GM21367 (cell line): ENCODE measurements around the gene PXK.
"Not testable (repeated sequence)": the region's sequence is repeated elsewhere in the genome, so short reads cannot be mapped to it uniquely, and the experiment has no call there.

Experiments used
- ATAC-seq: cut with Tn5 transposase; IDR thresholded peaks from one replicate; pipeline ENCODE4 v1.9.1; 2021; ENCODE audit not compliant: unreplicated experiment

PXK gene

DNA sequence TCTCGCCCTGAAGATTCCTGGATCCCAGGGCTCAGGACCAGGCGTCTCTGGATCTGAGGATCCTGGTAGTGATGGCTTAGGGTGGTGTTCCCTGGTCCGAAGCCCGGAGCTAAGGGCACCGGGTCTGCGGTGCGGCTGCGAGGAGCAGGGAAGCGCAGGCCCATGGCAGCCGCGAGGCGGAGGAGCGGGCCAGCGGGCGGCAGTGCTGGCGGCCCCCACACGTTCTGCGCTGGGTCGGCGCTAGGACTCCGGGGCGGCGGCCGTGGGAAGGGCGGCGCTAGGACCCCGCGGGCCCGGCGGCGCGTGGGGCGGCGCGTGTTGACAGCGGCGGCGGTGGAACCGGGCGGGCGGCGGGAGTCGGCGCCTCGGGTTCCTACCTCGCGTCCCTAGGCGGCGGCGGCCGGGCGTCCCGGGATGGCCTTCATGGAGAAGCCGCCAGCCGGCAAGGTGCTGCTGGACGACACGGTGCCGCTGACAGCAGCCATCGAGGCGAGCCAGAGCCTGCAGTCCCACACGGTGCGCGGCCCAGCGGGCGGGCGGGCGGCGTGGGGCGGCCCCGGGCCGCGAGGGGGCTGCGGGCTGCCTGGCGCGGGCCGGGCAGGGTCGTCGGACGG lies at the start of gene PXK:
TSS of gene PXK (plus strand) at position 318 of the 614 bp plus-strand sequence. CDS start at position 415, 97 bp downstream.
- peak; percentile 82 for ATAC-seq

DNA sequence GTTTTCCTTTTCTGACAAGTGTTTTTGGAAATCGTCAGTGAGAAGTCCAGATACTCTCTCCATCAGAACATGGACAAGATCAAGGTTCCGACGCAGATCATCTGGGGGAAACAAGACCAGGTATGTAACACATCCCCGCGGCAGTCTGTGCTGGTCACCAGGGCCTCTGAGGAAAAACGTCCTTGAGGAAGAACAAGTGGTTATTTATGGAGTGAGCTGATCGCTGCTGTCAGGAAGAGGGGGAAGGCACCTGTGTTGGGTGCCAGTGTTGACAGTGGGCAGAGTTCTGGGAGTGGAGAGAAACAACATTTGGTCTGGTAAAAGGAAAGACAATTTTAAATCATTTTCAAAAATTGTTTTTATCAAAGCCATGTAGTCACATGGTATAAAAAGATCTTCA lies 47.4 kb upstream of the PXK start:
- ATAC-seq: no peak

DNA sequence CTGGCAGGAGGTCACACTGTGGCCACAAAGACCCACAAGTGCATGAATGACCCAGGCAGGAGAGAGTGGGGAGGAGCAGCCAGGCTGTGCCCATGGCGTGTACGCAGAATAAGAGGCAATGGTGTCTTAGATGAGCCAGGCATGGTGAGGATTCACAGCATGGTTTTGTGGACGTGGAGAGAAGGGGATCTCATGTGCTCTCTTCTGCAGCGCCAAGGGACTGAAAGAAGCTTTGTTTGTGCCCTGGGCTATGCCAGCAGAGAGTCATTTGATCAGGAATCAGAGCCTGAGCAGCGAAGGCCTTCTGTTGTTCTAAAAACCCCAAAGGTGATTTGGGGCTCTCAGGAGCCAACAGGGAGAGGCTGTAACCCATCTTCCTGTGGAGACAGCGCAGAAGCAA lies 45.3 kb upstream of the PXK start:
- ATAC-seq: no peak

DNA sequence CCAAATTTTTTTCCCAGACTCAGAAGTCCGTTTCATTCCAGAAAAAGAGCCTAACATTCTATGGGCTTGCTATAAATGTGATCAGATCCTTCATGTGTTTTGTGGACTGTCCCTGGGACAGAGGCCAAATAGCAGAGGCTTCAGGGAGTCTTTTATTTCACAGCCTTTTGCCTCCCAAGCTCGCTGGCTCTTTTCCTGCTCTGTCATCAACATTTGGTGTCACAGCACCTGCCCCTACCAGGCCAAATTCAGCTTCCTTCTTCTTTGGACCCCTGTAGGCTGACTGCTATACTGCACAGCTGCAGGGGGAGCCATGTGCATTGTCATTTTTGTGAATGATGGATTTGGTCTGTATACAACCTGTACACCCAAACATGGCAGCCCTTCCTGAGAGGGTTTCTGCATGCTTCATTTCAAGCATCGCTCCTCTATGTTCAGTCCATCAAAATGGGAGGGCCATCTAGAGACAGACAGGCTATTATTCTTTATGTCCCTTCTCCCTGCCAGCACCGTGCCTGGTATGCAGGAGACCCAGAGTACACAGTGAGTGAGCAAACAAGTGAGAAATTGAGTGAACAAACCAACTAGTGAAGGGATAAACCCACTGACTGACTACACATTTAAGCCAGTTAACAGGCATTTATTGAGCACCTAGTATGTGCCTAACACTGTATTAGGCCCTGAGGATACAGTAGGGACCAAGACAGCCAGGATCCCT lies 44.5 kb upstream of the PXK start:
- ATAC-seq: no peak

DNA sequence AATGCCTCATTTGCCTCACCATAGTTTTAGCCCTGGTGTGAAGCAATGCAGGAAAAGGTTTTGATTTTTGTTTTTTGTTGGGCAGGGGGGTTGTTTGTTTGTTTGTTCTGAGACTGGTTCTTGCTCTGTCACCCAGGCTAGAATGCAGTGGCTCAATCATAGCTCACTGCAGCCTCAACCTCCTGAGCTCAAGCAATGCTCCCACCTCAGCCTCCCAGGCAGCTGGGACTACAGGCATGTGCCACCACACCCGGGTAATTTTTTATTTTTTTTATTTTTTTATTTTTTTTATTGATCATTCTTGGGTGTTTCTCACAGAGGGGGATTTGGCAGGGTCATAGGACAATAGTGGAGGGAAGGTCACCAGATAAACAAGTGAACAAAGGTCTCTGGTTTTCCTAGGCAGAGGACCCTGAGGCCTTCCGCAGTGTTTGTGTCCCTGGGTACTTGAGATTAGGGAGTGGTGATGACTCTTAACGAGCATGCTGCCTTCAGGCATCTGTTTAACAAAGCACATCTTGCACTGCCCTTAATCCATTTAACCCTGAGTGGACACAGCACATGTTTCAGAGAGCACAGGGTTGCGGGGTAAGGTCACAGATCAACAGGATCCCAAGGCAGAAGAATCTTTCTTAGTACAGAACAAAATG lies 43.6 kb upstream of the PXK start:
- ATAC-seq: not testable (repeated sequence)

DNA sequence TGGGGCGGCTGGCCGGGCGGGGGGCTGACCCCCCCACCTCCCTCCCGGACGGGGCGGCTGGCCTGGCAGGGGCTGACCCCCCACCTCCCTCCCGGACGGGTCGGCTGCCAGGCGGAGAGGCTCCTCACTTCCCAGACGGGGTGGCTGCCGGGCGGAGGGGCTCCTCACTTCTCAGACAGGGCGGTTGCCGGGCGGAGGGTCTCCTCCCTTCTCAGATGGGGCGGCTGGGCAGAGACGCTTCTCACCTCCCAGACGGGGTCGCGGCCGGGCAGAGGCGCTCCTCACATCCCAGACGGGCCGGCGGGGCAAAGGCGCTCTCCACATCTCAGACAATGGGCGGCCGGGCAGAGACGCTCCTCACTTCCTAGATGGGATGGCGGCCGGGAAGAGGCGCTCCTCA lies 42.2 kb upstream of the PXK start:
- not testable (repeated sequence) for ATAC-seq

DNA sequence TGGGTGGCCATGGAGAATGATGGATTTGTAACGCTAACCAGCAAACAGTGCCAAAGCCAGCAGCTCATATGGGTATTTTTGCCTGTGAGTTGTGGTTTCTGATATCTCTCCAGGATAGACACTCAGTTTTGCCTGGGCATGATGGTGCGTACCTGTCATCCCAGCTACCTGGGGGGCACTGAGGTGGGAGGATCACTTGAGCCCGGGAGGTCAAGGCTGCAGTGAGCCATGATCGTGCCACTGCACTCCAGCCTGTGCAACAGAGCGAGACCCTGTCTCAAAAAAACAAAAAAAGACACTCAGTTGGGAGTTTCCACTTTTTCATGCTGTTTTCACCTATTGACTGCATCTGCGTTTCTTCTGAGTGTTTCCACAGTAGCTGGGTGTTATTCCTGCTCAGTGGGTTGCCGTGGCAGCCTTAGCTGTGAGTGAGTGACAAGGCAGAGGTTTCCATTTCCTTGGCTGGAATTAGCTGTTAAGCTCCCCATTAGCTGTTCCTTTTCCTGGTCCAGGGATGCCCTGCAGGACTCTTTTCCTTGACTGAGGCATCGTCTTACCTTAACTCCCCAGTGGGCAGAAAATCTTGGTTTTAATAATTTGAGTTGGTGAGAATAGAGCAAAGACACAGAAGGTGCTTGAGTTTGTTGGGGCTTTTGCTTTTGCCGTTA lies 40.9 kb upstream of the PXK start:
- no peak for ATAC-seq

DNA sequence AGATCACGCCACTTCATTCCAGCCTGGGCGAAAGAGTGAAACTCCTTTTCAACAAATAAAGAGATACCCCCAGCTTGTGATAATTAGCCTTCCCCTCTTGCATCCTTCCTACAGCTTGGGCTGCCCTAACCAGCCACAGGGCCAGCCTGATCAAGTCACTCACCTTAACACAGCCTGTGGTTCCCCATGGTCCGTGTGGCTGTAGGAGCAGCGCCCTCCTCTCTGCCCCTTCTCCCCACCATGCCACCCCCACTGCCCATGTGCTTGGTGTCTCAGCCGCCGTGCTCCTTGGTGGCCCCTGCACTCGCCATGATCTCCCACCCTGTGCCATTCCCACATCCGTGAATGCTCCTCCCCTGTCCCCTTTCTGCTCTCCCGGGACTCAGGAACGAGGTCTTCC lies 39.8 kb upstream of the PXK start:
- no peak for ATAC-seq

DNA sequence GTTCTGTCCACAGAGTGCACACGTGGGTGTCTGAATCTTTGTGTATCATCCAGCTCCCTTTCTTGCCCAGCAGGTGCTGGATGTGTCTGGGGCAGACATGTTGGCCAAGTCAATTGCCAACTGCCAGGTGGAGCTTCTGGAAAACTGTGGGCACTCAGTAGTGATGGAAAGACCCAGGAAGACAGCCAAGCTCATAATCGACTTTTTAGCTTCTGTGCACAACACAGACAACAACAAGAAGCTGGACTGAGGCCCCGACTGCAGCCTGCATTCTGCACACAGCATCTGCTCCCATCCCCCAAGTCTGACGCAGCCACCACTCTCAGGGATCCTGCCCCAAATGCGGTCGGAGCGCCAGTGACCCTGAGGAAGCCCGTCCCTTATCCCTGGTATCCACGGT lies 39.2 kb upstream of the PXK start:
- ATAC-seq: no peak

DNA sequence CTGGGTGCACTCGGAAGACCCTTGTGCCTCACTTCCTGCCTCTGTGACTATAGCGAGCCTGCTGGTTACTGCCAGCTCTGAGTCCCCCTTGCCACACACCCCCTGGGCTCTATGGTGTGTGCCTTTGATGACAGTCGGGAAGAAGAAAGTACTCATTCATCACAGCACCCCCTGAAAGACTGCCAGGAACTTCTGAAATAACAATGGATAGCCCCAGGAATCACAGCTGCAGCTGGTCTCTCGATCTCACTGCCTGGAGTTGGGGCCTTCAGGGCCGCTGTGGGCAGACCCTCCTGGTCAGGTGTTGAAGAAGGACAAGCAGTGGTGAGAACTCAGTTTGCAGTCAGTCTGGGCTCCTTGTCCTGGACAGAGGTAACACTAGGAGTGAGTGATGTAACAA lies 36.4 kb upstream of the PXK start:
- no peak for ATAC-seq

DNA sequence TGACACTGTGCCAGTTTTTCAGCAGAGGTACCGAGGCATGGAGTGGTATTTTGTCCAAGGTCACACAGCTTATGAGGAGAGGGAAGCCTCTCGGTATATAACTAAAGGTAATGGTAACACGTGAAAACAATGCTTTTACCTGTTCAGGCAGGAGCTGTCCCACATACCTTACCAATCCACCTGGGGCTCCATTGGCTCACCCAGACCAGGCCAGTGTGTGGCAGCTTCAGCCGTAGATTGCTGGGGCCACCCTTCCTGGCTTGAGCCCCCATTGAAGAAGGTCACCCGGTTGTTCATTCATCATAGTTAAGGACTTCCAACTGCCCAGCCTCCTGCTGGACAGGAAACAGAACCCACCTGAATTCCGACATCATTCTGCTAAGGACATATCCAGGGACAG lies 35.8 kb upstream of the PXK start:
- ATAC-seq: no peak

DNA sequence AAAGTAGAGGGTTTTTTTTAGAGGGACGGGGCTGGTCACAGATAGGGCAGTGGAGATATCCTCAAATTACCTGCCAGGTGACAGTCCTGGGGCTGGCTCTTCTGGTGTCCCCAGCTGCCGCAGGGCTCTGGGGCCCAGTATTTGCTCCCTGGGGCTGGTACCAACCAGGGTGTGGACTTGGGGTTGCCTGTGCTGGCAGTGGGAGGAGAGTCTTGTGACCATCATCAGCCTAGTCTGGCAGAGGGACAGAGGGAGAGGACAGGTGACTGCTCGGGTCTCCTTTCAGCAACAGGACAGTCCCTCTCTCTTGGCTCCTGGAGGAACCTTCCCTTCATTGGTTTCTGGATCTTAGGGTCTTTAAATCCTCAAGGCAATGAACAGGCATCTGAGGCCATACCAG lies 34.5 kb upstream of the PXK start:
- ATAC-seq: no peak

DNA sequence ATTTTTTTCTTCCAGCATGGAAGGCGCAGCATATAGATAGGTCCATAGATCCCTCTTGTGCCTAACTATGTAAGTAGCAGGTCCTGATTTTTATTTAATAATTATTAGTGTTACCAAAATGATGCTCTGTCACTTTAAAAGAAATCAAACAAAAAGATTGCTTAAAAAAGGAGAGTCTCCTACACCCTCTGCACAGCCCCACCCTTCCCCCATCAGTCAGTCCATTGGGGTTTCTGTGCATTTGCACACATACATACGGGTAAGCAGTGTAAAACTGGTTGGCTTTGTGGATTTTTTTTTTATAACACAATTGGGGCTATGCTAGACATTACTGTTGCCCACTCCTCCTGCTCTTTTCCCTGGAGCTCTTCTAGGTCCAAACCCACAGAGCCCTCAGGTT lies 33.6 kb upstream of the PXK start:
- ATAC-seq: no peak

DNA sequence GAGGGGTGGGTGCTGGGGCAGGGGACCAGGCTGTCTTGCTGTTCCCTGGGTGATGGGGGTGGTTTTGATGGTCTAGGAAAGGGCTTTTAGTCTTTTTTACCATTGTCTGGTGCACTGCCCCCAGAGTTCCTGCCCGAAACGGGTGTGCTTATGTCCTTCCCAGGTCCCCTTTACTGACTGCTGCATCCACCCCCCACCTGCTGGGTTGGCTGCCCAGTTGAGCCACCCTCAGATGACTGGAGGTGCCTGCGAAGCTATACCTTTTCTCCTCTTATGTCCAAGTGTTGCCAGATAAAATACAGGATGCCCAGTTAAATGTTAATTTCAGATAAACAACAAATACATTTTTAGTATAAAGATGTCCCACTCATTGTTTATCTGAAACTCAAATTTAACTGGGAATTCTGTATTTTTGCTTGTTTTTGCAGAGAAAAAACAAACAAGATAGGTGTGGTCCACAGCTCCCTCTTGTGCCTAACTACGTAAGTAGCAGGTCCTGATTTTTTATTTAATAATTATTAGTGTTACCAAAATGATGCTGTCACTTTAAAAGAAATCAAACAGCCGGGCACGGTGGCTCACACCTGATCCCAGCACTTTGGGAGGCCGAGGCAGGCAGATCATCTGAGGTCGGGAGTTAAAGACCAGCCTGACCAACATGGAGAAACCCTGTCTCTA lies 32.7 kb upstream of the PXK start:
- no peak for ATAC-seq

DNA sequence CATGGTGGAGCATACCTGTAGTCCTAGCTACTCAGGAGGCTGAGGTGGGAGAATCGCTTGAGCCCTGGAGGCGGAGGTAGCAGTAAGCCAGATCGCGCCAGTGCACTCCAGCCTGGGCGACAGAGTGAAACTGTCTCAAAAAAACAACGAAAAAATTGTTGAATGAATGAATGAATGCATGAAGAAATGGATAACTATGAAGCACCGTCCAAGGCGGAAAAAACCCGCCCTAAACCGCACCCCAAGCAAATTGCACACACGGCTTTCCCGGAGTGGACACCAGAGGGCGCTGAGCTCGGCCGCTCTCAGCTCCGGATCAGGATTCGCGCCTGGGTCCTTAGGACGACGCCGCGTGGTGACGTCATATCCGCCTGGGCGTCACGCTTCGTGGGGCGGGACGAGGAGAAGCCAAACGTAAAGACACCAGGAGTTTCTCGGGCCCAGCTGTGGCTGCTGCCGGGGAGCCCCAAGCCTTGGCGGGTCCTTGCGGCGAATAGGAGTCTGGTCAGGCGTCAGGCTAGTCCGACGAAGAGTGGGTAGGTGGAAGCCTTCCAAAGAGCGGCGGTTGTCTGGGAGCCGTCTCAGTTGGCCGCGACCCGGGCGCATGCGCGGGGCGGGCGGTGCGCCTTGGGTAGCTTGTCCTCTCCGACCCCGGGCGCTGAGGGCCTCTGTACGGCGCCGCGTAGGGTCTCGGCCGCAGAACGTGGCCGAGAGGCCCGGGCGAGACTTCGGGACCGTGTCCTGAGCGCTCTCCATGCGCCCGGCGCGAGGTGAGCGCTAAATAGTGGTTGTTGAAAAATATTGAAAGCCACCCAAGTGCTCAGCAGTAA lies 26.6 kb upstream of the PXK start, which contains the start of the genes HTD2 and RPP14:
TSS of gene HTD2 (plus strand) at position 639 of the 830 bp plus-strand sequence. CDS start 11,094 bp downstream, outside the sequence.
TSS of gene RPP14 (plus strand) at position 364 of the 830 bp plus-strand sequence. CDS start 4,085 bp downstream, outside the sequence.
- ATAC-seq: peak; percentile 85

DNA sequence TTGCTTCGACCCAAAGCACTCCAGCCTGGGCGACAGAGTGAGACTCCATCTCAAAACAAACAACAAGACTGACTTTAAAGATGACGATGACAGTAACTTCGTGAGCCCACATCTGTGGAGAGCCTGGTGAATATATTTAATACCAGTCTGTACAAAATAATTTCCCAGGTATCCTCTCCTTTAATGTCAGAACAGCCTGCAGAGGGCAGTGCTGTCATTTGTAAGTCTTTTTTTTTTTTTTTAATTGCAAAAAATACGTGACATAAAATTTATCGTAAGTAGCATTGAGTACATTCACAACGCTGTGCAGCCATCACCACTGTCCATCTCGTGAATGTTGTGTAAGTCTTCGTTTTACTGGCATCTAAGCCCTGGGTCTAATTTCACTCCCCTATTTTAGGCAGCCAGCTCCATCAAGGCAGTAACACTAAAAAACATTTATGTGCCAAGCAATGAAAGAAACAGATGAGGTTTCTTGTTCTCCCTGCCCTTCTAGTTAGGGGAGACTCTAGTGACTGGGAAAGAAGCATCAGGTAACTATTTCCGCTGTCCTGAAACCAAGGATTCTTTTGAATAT lies 25.0 kb upstream of the PXK start:
- no peak for ATAC-seq

DNA sequence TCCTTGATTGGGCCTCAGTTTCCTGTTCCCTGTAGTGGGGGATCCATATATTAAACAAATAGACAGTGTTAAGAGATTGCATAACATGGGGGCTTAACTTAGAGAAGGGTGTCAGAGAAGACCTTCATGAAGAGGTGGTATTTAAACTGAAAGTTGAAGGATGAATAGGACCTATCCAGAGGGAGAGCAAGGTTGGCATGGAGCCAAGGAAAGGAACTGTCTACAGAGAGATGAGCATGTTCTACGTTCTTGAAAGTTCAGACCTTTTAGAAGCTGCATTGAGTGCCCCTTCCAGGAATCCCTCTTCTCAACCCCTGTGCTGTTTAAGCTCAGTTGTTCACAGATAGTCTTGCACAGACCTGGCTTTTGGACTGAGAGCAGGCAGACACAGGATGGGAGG lies 24.0 kb upstream of the PXK start:
- ATAC-seq: no peak

DNA sequence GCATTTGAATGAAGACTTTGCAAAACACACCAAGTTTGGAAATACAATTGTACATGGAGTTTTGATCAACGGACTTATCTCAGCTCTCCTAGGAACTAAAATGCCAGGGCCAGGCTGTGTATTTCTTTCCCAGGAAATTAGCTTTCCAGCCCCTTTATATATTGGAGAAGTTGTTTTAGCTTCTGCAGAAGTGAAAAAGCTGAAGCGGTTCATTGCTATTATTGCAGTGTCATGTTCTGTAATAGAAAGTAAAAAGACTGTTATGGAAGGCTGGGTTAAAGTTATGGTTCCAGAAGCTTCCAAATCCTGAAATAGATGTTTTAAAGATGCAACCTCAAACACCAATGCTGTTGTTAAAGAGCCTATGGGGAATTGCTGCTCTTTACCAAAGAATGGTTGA lies 14.9 kb upstream of the PXK start:
- no peak for ATAC-seq

DNA sequence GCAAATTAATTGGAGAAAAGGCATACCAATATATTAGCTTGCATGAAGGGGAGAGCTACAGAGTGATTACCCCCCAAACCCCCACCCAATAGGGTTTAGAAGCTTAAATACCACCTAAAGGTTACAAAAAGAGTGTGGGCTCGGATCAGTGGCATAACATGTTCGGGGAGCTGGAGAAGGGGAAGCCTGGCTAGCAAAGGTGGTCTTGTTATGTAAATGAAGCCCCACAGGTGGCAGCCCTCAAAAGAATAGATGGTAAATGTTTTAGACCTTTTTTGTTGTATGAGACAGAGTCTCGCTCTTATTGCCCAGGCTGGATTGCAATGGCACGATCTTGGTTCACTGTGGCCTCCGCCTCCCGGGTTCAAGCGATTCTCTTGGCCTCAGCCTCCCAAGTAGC lies 10.9 kb upstream of the PXK start:
- no peak for ATAC-seq

DNA sequence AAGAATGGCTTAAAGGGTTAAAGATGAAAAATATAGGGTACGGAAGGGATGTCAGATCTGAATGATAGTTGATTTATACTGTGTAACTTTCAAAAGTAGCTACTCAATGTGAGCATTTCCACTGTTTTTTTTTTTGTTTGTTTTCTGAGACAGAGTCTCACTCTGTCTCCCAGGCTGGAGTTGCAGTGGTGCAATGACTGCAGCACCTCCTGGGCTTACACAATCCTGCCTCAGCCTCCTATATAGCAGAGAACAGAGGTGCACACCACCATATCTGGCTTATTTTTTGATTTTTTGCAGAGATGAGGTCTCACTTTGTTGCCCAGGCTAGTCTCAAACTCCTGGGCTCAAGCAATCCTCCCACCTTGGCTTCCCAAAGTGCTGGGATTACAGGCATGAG lies 9.9 kb upstream of the PXK start:
- ATAC-seq: no peak
